GM23248 (cell line): ENCODE data around the gene RNF227. TPM values are rescaled to one million over a fixed set of nuclear protein-coding genes. Genes with fewer than 3 reads are reported as not detected.
A peak's percentile ranks its signal among the peaks of the same experiment; 100 is the strongest.

Experiments used
- DNase-seq: peaks from one replicate; pipeline ENCODE4 v3.0.0-alpha.2; 2015
- H2AFZ ChIP-seq: fragments of 200-600 bp; sonication (generic); 2 replicates; pipeline ENCODE4 v1.6.1; 2016; ENCODE audit warnings: antibody characterized with exemption
- H3F3A ChIP-seq: fragments of 200-600 bp; sonication (generic); 2 replicates; pipeline ENCODE4 v1.6.1; 2016; ENCODE audit warnings: mild to moderate bottlenecking, antibody characterized with exemption, mixed run types; ENCODE audit not compliant: insufficient read depth
- H3K27ac ChIP-seq: fragments of 200-600 bp; sonication (generic); 2 replicates; pipeline ENCODE4 v1.5.1; 2016; ENCODE audit warnings: mild to moderate bottlenecking
- H3K27me3 ChIP-seq: fragments of 200-600 bp; sonication (generic); replicated peaks from 2 replicates; pipeline ENCODE4 v1.6.1; 2016; ENCODE audit warnings: mild to moderate bottlenecking; ENCODE audit not compliant: insufficient read depth
- H3K36me3 ChIP-seq: fragments of 200-600 bp; sonication (generic); 2 replicates; pipeline ENCODE4 v1.6.1; 2016; ENCODE audit warnings: low read depth, mild to moderate bottlenecking
- H3K4me1 ChIP-seq: fragments of 200-600 bp; sonication (generic); 2 replicates; pipeline ENCODE4 v1.6.1; 2016; ENCODE audit warnings: mild to moderate bottlenecking; ENCODE audit not compliant: insufficient read depth
- H3K4me2 ChIP-seq: fragments of 200-600 bp; sonication (generic); one replicate; pipeline ENCODE4 v1.6.1; 2016; ENCODE audit warnings: mild to moderate bottlenecking; ENCODE audit not compliant: unreplicated experiment
- H3K4me3 ChIP-seq: fragments of 200-600 bp; sonication (generic); 2 replicates; pipeline ENCODE4 v1.5.1; 2016; ENCODE audit warnings: mild to moderate bottlenecking
- H3K79me2 ChIP-seq: fragments of 200-600 bp; sonication (generic); 2 replicates; pipeline ENCODE4 v1.6.1; 2016; ENCODE audit warnings: mild to moderate bottlenecking; ENCODE audit not compliant: insufficient read depth
- H3K9ac ChIP-seq: fragments of 200-600 bp; sonication (generic); 2 replicates; pipeline ENCODE4 v1.6.1; 2016; ENCODE audit warnings: mild to moderate bottlenecking
- H3K9me2 ChIP-seq: fragments of 200-600 bp; sonication (generic); 2 replicates; pipeline ENCODE4 v1.6.1; 2016; ENCODE audit warnings: mixed run types, mild to moderate bottlenecking, moderate library complexity; ENCODE audit not compliant: insufficient read depth
- H3K9me3 ChIP-seq: fragments of 200-600 bp; sonication (generic); one replicate; pipeline ENCODE4 v1.6.1; 2017; ENCODE audit warnings: low read depth
- H4K20me1 ChIP-seq: fragments of 200-600 bp; sonication (generic); 2 replicates; pipeline ENCODE4 v1.6.0; 2016; ENCODE audit not compliant: insufficient read depth
- EZH2 ChIP-seq: fragments of 200-600 bp; sonication (generic); IDR thresholded peaks from 2 replicates; pipeline ENCODE4 v1.6.1; 2018; ENCODE audit warnings: antibody characterized with exemption, mild to moderate bottlenecking; ENCODE audit not compliant: insufficient read depth, poor library complexity, severe bottlenecking
- EZH2phosphoT487 ChIP-seq: fragments of 200-600 bp; sonication (generic); IDR thresholded peaks from 2 replicates; pipeline ENCODE4 v1.6.1; 2018; ENCODE audit warnings: antibody characterized with exemption, moderate library complexity, mild to moderate bottlenecking, low read depth; ENCODE audit not compliant: insufficient read depth
- WGBS, 2 experiments: methylation state at CpG; one replicate each; pipeline ENCODE4 v1.1.6; 2015 to 2017; ENCODE audit warnings: low lambda C conversion rate in 2 of 2, low coverage in 1 of 2; ENCODE audit errors: missing lambda C conversion rate in 2 of 2; 5-methylcytosine and 5-hydroxymethylcytosine counted together
- in situ Hi-C: fragments of 300-500 bp; cut with MboI; formaldehyde crosslinking; loops from 2 replicates; pipeline ENCODE4 v1.15.0; 2020
- polyA plus RNA-seq: library from polyadenylated mRNA; unstranded; fragments of >200 nt; fragmentation: Nextera tagmentation; extraction: Ambion mirVana; gene quantifications from 2 replicates; pipeline ENCODE4 v1.2.1, GENCODE V29; 2016
- total RNA-seq: library from RNA; depleted of rRNA; stranded (reverse); fragments of >200 nt; shearing (Covaris generic); gene quantifications from 2 replicates; pipeline ENCODE4 v1.2.3, GENCODE V29; 2014

The RNF227 gene
- total and polyA plus RNA-seq, 2 experiments from 2014 or later = 3.1 to 15.3 TPM

- Histone ChIP-seq H3K79me2 (peaks cover 8% of the 10 kb centered on the region), H3K4me2 (peak overlapping the region; percentile 80), H4K20me1 (no peaks in the 10 kb centered on the region), H3K27ac (peak overlapping the region; percentile 76), H3K27me3 (no peaks in the 10 kb centered on the region), H3K4me3 (peak overlapping the region; percentile 72), H3K4me1 (peaks cover 16% of the 10 kb centered on the region), H3K36me3 (no peaks in the 10 kb centered on the region), H3F3A (peaks cover 40% of the 10 kb centered on the region), H3K9ac (peak overlapping the region; percentile 73), H3K9me2 (no peaks in the 10 kb centered on the region), H2AFZ (peak overlapping the region; percentile 66), H3K9me3 (no peaks in the 10 kb centered on the region)
- DNase-seq = peak; percentile 67
- in situ Hi-C loops = no loop called here
- TF ChIP-seq EZH2 (no peak), EZH2phosphoT487 (no peak)
- 3 to 4% methylated on average over 15 of the region's 15 CpGs for WGBS, 2 experiments
Observed at GRCh38 chr17:7915179-7915610, 894 bp downstream of the RNF227 start.

- Histone ChIP-seq H3K36me3 (peaks cover 6% of the 10 kb centered on the region; the same call in 1 of the 2 replicates), H3F3A (peaks cover 40% of the 10 kb centered on the region), H3K27me3 (no peaks in the 10 kb centered on the region), H3K4me2 (no peak overlapping the region), H4K20me1 (no peaks in the 10 kb centered on the region), H3K4me3 (no peak overlapping the region), H3K9me3 (no peaks in the 10 kb centered on the region), H3K27ac (no peak overlapping the region), H3K9ac (no peak overlapping the region), H3K9me2 (no peaks in the 10 kb centered on the region), H3K4me1 (peaks cover 16% of the 10 kb centered on the region), H3K79me2 (peaks cover 8% of the 10 kb centered on the region), H2AFZ (no peak overlapping the region)
- WGBS, 2 experiments = 48 to 57% methylated on average over 3 of the region's 3 CpGs
- in situ Hi-C loops = no loop called here
- TF ChIP-seq EZH2 = no peak
- no peak for TF ChIP-seq EZH2phosphoT487
- peak; percentile 80 for DNase-seq
Observed at GRCh38 chr17:7912927-7913524, 3.1 kb downstream of the RNF227 start.

DNA sequence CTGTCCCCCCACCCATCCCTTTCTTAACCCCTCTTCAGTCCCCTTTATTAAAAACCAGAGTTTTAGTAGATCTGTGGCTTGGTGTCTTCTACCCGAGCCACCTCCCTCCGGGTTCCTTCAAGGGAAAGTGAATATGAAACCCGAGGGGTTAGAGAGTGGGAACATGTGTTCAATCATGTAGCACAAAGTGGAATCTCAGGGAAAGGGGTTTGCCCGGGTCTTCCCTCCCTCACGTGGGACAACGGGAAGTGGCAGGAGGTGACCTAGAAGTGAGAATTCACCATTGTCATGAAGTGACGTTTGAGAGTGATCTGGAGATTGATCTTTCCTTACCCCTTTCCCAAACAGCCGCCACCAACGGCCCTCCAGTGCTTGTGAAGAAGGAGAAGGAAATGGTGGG is 5.0 kb downstream of the RNF227 start:
- Histone ChIP-seq H3K9me3 (no peaks in the 10 kb centered on the region), H4K20me1 (no peaks in the 10 kb centered on the region), H3K9me2 (no peaks in the 10 kb centered on the region), H3K36me3 (peaks cover 6% of the 10 kb centered on the region; the same call in 1 of the 2 replicates), H3K27me3 (no peaks in the 10 kb centered on the region), H3K27ac (no peak overlapping the region), H3K4me3 (no peak overlapping the region), H3K4me1 (peaks cover 8% of the 10 kb centered on the region), H3K4me2 (no peak overlapping the region), H3K9ac (no peak overlapping the region), H3F3A (peaks cover 30% of the 10 kb centered on the region), H3K79me2 (peaks cover 8% of the 10 kb centered on the region), H2AFZ (no peak overlapping the region)
- WGBS, 2 experiments = 68 to 71% methylated on average over 9 of the region's 9 CpGs
- no peak for DNase-seq
- in situ Hi-C loops = no loop called here
- TF ChIP-seq EZH2phosphoT487 (no peak), EZH2 (no peak)

GRCh38 chr17:7910711-7911110 is 5.4 kb downstream of the RNF227 start:
- no peaks in the 10 kb centered on the region for H3K27me3 ChIP-seq
- H3K9me2 ChIP-seq = no peaks in the 10 kb centered on the region
- H3K9ac ChIP-seq = no peak overlapping the region
- H4K20me1 ChIP-seq = no peaks in the 10 kb centered on the region
- H2AFZ ChIP-seq = no peak overlapping the region
- H3K4me1 ChIP-seq = peaks cover 8% of the 10 kb centered on the region
- H3F3A ChIP-seq = peaks cover 30% of the 10 kb centered on the region
- in situ Hi-C loops = no loop called here
- H3K9me3 ChIP-seq = no peaks in the 10 kb centered on the region
- peaks cover 6% of the 10 kb centered on the region; the same call in 1 of the 2 replicates for H3K36me3 ChIP-seq
- H3K27ac ChIP-seq = no peak overlapping the region
- TF ChIP-seq EZH2 (no peak), EZH2phosphoT487 (no peak)
- no peak overlapping the region for H3K4me3 ChIP-seq
- no peak for DNase-seq
- H3K4me2 ChIP-seq = no peak overlapping the region
- H3K79me2 ChIP-seq = peaks cover 8% of the 10 kb centered on the region
- WGBS, 2 experiments = 97 to 98% methylated on average over 13 of the region's 13 CpGs

DNA sequence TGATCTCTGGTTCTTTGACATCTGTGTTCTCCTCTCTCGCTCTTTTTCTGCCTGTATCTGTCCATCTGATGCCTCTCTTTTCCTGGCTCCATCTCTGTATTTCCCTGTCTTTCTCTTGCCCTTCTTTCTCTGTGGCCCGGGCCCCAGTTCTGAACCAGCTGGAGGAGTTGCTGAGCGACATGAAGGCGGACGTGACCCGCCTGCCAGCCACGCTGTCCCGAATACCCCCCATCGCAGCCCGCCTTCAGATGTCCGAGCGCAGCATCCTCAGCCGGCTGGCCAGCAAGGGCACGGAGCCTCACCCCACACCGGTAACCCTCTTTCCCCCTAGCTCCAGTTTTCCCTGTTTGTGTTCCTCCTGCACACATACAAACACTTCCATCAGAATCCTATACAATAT is 5.8 kb downstream of the RNF227 start:
- no peak overlapping the region for H3K4me3 ChIP-seq
- H2AFZ ChIP-seq = no peak overlapping the region
- H3K4me2 ChIP-seq = no peak overlapping the region
- H3K79me2 ChIP-seq = peaks cover 8% of the 10 kb centered on the region
- H3K27me3 ChIP-seq = no peaks in the 10 kb centered on the region
- 96% methylated on average over 15 of the region's 15 CpGs for WGBS, 2 experiments
- no peak overlapping the region for H3K9ac ChIP-seq
- TF ChIP-seq EZH2phosphoT487 (no peak), EZH2 (no peak)
- H3K36me3 ChIP-seq = peaks cover 6% of the 10 kb centered on the region; the same call in 1 of the 2 replicates
- H3K9me2 ChIP-seq = no peaks in the 10 kb centered on the region
- no peak overlapping the region for H3K27ac ChIP-seq
- H3K4me1 ChIP-seq = peaks cover 8% of the 10 kb centered on the region
- no peaks in the 10 kb centered on the region for H4K20me1 ChIP-seq
- no peak for DNase-seq
- H3K9me3 ChIP-seq = no peaks in the 10 kb centered on the region
- in situ Hi-C loops = no loop called here
- peaks cover 30% of the 10 kb centered on the region for H3F3A ChIP-seq
